Common myeloid progenitor, CD34-positive (primary cell): Measurements from ENCODE around the gene DENND5A.
A peak's percentile ranks its signal among the peaks of the same experiment; 100 is the strongest.
"Not testable (repeated sequence)": the region's sequence is repeated elsewhere in the genome, so short reads cannot be mapped to it uniquely, and the experiment has no call there.

Experiments used
- CTCF ChIA-PET: fragments of 350-600 bp; sonication (Branson Sonifier 250); formaldehyde crosslinking; loops from one replicate; lab custom pipeline; 2021; ENCODE audit warnings: antibody characterized with exemption; lab: Charles Lee
- POLR2A ChIA-PET: fragments of 350-600 bp; sonication (Branson Sonifier 250); formaldehyde crosslinking; loops from one replicate; lab custom pipeline; 2021; ENCODE audit warnings: antibody characterized with exemption; lab: Charles Lee
- DNase-seq, 3 donors: peaks; one replicate each; pipeline versions ENCODE4 v3.0.0 to v3.0.0-alpha.2; 2013
- H3K27ac ChIP-seq, 2 experiments: 1 replicate in 1 of 2; 2 replicates in 1 of 2; pipeline ENCODE4 v1.7.0; 2013; ENCODE audit warnings: inconsistent platforms in 2 of 2, low read length in 2 of 2, mild to moderate bottlenecking in 2 of 2, low read depth in 1 of 2, moderate library complexity in 1 of 2; ENCODE audit not compliant: severe bottlenecking in 2 of 2, insufficient read depth in 1 of 2, poor library complexity in 1 of 2
- H3K27me3 ChIP-seq, 5 experiments: replicated peaks in 2 of 5; 1 replicate in 3 of 5; 2 replicates in 2 of 5; pipeline versions ENCODE4 v1.6.1 to v1.7.0; 2013; ENCODE audit warnings: low read length in 4 of 5, mild to moderate bottlenecking in 2 of 5, moderate library complexity in 2 of 5, inconsistent platforms in 1 of 5; ENCODE audit not compliant: insufficient read depth in 5 of 5, control insufficient read depth in 4 of 5
- H3K36me3 ChIP-seq, 4 experiments: 1 replicate in 2 of 4; 2 replicates in 2 of 4; pipeline versions ENCODE4 v1.6.1 to v1.7.0; 2013; ENCODE audit warnings: low read length in 3 of 4, control low read depth in 1 of 4, mild to moderate bottlenecking in 1 of 4; ENCODE audit not compliant: control insufficient read depth in 4 of 4, insufficient read depth in 4 of 4
- H3K4me1 ChIP-seq, 4 experiments: 1 replicate in 3 of 4; 2 replicates in 1 of 4; pipeline versions ENCODE4 v1.6.1 to v1.7.1; 2013; ENCODE audit warnings: low read length in 3 of 4, mild to moderate bottlenecking in 3 of 4, control low read depth in 1 of 4, inconsistent platforms in 1 of 4, moderate library complexity in 1 of 4; ENCODE audit not compliant: control insufficient read depth in 4 of 4, insufficient read depth in 4 of 4; ENCODE audit errors: control extremely low read depth in 1 of 4
- H3K4me3 ChIP-seq, 7 experiments: 1 replicate in 4 of 7; 2 replicates in 3 of 7; pipeline versions ENCODE4 v1.5.1 to v1.7.0; 2013; ENCODE audit warnings: mild to moderate bottlenecking in 7 of 7, low read length in 6 of 7, moderate library complexity in 6 of 7, inconsistent platforms in 2 of 7, low read depth in 2 of 7, control low read depth in 1 of 7; ENCODE audit not compliant: insufficient read depth in 4 of 7, control insufficient read depth in 1 of 7; ENCODE audit errors: extremely low read depth in 1 of 7
- H3K9me3 ChIP-seq, 5 experiments: 1 replicate in 4 of 5; 2 replicates in 1 of 5; pipeline versions ENCODE4 v1.6.1 to v1.7.1; 2013; ENCODE audit warnings: low read length in 4 of 5, mild to moderate bottlenecking in 2 of 5, inconsistent platforms in 1 of 5, low read depth in 1 of 5, moderate library complexity in 1 of 5; ENCODE audit not compliant: control insufficient read depth in 4 of 5, insufficient read depth in 2 of 5; ENCODE audit errors: control extremely low read depth in 1 of 5
- WGBS: methylation state at CpG from one replicate; pipeline ENCODE4 v1.1.5; 2013; ENCODE audit not compliant: insufficient coverage; 5-methylcytosine and 5-hydroxymethylcytosine counted together

Gene DENND5A

GRCh38 chr11:9098455-9098854 lies 166.7 kb downstream of the DENND5A start:
- H3K9me3 ChIP-seq, H3K36me3 ChIP-seq, H3K4me1 ChIP-seq, H3K4me3 ChIP-seq, POLR2A ChIA-PET, H3K27ac ChIP-seq, H3K27me3 ChIP-seq, DNase-seq: not testable (repeated sequence)
- CTCF ChIA-PET: interaction anchor here (0.7 to 1.5 kb wide), 4 partner anchors 13 to 39 kb away, joined by 3 to 5 read pairs (median 4); no protein-coding TSS in a partner anchor
- WGBS: no CpG with 5 or more reads among the region's 2 CpGs

DNA sequence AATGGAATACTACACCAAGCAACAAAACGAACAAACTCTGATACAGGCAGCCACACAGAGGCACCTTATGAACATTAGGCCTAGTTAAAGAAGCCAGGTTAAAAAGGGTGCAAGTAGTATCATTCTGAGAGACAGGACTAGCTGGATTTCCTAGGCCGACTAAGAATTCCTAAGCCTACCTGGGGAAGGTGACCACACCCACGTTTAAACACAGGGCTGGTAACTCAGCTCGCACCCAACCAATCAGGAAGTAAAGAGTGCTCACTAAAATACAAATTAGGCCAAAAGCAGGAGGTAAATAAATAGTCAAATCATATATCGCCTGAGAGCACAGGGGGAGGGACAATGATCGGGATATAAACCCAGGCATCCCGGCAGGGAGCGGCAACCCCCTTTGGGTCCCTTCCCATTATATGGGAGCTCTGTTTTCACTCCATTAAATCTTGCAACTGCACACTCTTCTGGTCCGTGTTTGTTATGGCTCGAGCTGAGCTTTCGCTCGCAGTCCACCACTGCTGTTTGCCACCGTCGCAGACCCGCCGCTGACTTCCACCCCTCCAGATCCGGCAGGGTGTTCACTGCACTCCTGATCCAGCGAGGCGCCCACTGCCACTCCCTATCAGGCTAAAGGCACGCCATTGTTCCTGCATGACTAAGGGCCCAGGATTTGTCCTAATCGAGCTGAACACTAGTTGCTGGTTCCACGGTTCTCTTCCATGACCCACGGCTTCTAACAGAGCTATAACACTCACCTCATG lies 167.8 kb downstream of the DENND5A start:
- H3K27me3 ChIP-seq, H3K4me3 ChIP-seq, DNase-seq, H3K27ac ChIP-seq, H3K9me3 ChIP-seq, H3K36me3 ChIP-seq, H3K4me1 ChIP-seq, POLR2A ChIA-PET: not testable (repeated sequence)
- WGBS: 97% methylated on average over 19 of the region's 23 CpGs
- CTCF ChIA-PET: interaction anchor here (0.7 to 1.5 kb wide), 6 partner anchors 14 to 43 kb away, joined by 3 to 5 read pairs (median 3); no protein-coding TSS in a partner anchor

DNA sequence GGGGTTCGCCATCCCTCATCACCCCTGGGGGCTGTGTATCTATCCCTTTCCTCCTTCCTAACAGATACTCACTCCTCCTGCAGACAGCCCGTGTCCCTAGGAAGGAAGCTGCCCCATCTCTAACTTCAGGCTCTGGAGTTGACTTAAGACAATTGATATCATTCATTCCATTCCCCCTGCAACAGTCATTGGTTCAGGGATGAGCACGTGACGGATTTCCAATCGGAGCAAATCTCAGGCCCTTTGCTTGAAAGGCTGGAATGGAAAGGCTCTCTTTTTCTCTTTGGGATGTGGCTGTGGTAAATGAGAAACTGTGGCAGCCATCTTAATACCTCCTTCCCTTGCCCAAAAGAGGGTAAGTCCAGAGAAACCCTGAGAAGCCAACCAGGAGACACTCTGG lies 168.7 kb downstream of the DENND5A start:
- no peak for DNase-seq
- CTCF ChIA-PET: interaction anchor here (0.7 to 6.2 kb wide), 6 partner anchors 8 to 43 kb away, joined by 3 to 50 read pairs (median 3); no protein-coding TSS in a partner anchor

GRCh38 chr11:9095421-9095820 lies 169.7 kb downstream of the DENND5A start:
- H3K4me1 ChIP-seq: peaks cover 0 to 20% (median 14%) of the 10 kb centered on the region in 4 experiments
- no peak overlapping the region for H3K27ac ChIP-seq
- ChIA-PET POLR2A (no interaction called here), CTCF (interaction anchor here (0.7 to 6.2 kb wide), 12 partner anchors 9 to 427 kb away, joined by 3 to 50 read pairs (median 3); no protein-coding TSS in a partner anchor)
- 96% methylated on average over 12 of the region's 12 CpGs for WGBS
- peaks cover 0 to 27% (median 8%) of the 10 kb centered on the region in 5 experiments for H3K27me3 ChIP-seq
- no peak overlapping the region for H3K4me3 ChIP-seq
- H3K36me3 ChIP-seq: no peaks in the 10 kb centered on the region
- DNase-seq: peak in 1 of 3 donors; percentile 7
- H3K9me3 ChIP-seq: no peaks in the 10 kb centered on the region

More for the DNA sequence above, 168.7 kb downstream of the DENND5A start:
- no peak overlapping the region for H3K27ac ChIP-seq
- H3K4me3 ChIP-seq: no peak overlapping the region
- no peaks in the 10 kb centered on the region for H3K36me3 ChIP-seq
- POLR2A ChIA-PET: no interaction called here
- H3K4me1 ChIP-seq: peaks cover 0 to 12% (median 6%) of the 10 kb centered on the region in 4 experiments
- no peaks in the 10 kb centered on the region for H3K9me3 ChIP-seq
- 97% methylated on average over 2 of the region's 5 CpGs for WGBS
- peaks cover 0 to 17% (median 6%) of the 10 kb centered on the region in 5 experiments for H3K27me3 ChIP-seq

DNA sequence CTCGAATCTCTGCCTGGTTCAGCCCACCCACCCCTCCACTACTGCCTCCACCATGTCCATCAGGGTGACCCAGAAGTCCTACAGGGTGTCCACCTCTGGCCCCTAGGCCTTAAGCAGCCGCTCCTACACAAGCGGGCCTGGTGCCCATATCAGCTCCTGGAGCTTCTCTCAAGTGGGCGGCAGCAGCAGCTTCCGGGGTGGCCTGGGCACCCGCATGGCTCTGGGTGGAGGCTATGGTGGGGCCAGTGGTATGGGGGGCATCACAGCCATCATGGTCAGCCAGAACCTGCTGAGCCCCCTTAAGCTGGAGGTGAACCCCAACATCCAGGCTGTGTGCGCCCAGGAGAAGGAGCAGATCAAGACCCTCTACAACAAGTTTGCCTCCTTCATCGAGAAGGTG lies 170.7 kb downstream of the DENND5A start:
- no peak for DNase-seq
- Histone ChIP-seq H3K4me3 (no peak overlapping the region), H3K9me3 (no peaks in the 10 kb centered on the region), H3K4me1 (peaks cover 0 to 14% (median 12%) of the 10 kb centered on the region in 4 experiments), H3K27me3 (peaks cover 0 to 37% (median 17%) of the 10 kb centered on the region in 5 experiments), H3K36me3 (no peaks in the 10 kb centered on the region), H3K27ac (no peak overlapping the region)
- ChIA-PET POLR2A (no interaction called here), CTCF (interaction anchor here (0.8 to 6.2 kb wide), 9 partner anchors 9 to 45 kb away, joined by 3 to 50 read pairs (median 4); no protein-coding TSS in a partner anchor)
- WGBS: 88% methylated on average over 5 of the region's 8 CpGs

GRCh38 chr11:9092853-9093778 lies 172.0 kb downstream of the DENND5A start:
- Histone ChIP-seq H3K9me3 (no peaks in the 10 kb centered on the region), H3K4me1 (peaks cover 0 to 13% (median 11%) of the 10 kb centered on the region in 4 experiments), H3K4me3 (no peak overlapping the region), H3K27me3 (peaks cover 0 to 48% (median 21%) of the 10 kb centered on the region in 5 experiments), H3K36me3 (no peaks in the 10 kb centered on the region), H3K27ac (no peak overlapping the region)
- POLR2A ChIA-PET: no interaction called here
- CTCF ChIA-PET: interaction anchor here (0.7 to 6.2 kb wide), 12 partner anchors 11 to 77 kb away, joined by 3 to 50 read pairs (median 4); no protein-coding TSS in a partner anchor
- DNase-seq: peak; percentile 23 to 39 (median 37)
- WGBS: 62% methylated on average over 8 of the region's 10 CpGs
